ENCODE measurements around the gene ZDHHC11B. TPM values are rescaled to one million over a fixed set of nuclear protein-coding genes. Genes with fewer than 3 reads are reported as not detected.

Gene ZDHHC11B
- total RNA-seq, 2 donors from 2014 or later: 6.2 to 8.9 TPM

DNA sequence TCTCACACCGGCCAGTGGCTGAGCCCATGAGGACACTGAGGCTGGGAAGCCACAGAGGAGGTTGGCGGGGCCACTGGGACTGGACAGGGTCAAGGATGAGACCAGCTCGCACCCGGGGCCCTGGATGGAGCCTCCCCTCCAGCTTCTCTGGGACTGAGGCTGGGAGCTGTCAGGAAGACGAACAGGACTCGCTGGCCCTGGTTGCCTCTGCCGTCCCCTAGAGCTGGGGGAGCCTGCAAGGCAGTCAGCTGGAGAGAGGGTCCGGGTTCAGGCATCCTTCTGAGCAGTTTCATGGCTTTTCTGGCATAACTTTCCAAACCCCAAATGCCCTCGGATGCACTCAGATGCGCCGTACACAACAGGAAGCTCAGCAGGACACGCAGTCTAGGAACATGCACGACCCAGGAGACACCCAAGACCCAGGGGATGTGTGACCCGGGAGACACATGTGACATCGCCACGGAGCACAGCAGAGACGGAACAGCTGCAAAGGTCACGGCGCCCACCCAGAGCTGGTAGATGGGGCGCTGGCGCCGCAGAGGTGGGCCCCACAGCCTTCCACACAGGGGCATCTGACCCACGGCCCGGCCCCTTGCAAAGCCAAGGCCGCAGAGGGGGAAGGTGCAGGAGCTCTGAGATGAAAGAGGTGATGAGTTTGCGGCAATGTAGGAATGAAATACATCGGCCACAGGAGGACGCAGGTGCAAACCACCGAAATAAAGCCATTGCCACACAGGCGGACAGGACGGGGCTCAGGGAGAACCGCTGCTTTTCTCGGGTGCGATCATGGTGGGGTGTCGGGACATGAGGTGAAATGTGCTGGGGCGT is 108.4 kb downstream of the ZDHHC11B start:
- DNase-seq: peak in 2 of 4 donors; percentile 4 to 10
- H3K9me3 ChIP-seq: no peaks in the 10 kb centered on the region
- no peak for ATAC-seq
- 87 to 90% methylated on average over 28 to 36 of the region's 36 CpGs for WGBS, 2 donors
- intact Hi-C loops (cut with DNase I): no loop called here
- H3K36me3 ChIP-seq (replicated peaks in 1 of 2; ENCODE audit: insufficient read depth in 1 of 2, low read depth in 2 of 2): no peaks in the 10 kb centered on the region
- TF ChIP-seq, protein P1, sequence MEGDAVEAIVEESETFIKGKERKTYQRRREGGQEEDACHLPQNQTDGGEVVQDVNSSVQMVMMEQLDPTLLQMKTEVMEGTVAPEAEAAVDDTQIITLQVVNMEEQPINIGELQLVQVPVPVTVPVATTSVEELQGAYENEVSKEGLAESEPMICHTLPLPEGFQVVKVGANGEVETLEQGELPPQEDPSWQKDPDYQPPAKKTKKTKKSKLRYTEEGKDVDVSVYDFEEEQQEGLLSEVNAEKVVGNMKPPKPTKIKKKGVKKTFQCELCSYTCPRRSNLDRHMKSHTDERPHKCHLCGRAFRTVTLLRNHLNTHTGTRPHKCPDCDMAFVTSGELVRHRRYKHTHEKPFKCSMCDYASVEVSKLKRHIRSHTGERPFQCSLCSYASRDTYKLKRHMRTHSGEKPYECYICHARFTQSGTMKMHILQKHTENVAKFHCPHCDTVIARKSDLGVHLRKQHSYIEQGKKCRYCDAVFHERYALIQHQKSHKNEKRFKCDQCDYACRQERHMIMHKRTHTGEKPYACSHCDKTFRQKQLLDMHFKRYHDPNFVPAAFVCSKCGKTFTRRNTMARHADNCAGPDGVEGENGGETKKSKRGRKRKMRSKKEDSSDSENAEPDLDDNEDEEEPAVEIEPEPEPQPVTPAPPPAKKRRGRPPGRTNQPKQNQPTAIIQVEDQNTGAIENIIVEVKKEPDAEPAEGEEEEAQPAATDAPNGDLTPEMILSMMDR (IDR thresholded peaks at IDR 0.05): no peak
- no peak for TF ChIP-seq POLR2A (IDR thresholded peaks at IDR 0.05)
- H3K27ac ChIP-seq: no peak overlapping the region
- no peak overlapping the region for H3K4me3 ChIP-seq
- no peaks in the 10 kb centered on the region for H3K27me3 ChIP-seq
- peaks cover 29% of the 10 kb centered on the region for H3K4me1 ChIP-seq

DNA sequence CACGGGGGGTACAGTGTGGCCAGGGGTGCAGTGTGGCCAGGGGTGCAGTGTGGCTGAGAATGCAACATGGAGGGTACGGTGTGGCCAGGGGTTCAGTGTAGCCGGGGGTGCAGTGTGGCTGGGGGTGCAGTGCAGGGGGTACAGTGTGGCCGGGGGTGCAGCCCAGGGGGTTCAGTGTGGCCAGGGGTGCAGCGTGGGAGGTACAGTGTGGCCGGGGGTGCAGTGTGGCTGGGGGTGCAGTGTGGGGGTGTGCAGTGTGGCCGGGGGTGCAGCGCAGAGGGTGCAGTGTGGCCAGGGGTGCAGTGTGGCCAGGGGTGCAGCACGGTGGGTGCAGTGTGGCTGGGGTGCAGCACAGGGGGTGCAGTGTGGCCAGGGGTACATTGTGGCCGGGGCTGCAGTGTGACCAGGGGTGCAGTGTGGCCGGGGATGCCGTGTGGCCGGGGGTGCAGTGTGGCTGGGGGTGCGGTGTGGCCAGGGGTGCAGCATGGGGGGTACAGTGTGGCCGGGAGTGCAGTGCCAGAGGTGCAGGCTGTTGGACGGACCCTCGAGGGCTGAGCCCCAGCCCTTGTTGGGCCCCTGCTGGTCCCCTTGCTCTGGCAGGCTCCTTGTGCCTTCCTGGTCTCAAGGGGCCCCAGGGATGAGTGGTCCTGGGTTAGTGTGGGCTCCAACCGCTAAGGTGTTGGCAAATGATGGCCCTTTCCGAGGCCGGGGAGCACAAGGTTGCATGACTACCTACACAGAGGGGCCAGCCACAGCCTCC is 109.2 kb downstream of the ZDHHC11B start:
- H3K4me3 ChIP-seq: no peak overlapping the region
- no peak for TF ChIP-seq POLR2A (IDR thresholded peaks at IDR 0.05)
- TF ChIP-seq, protein P1 (IDR thresholded peaks at IDR 0.05): no peak
- H3K36me3 ChIP-seq (replicated peaks in 1 of 2; ENCODE audit: insufficient read depth in 1 of 2, low read depth in 2 of 2): no peaks in the 10 kb centered on the region
- H3K27ac ChIP-seq: no peak overlapping the region
- ATAC-seq (no peak), DNase-seq (peak in 2 of 4 donors; percentile 0 to 2)
- no peaks in the 10 kb centered on the region for H3K27me3 ChIP-seq
- intact Hi-C loops (cut with DNase I): no loop called here
- 74 to 81% methylated on average over 15 to 17 of the region's 20 CpGs for WGBS, 2 donors
- H3K4me1 ChIP-seq: peaks cover 29% of the 10 kb centered on the region
- H3K9me3 ChIP-seq: no peaks in the 10 kb centered on the region

DNA sequence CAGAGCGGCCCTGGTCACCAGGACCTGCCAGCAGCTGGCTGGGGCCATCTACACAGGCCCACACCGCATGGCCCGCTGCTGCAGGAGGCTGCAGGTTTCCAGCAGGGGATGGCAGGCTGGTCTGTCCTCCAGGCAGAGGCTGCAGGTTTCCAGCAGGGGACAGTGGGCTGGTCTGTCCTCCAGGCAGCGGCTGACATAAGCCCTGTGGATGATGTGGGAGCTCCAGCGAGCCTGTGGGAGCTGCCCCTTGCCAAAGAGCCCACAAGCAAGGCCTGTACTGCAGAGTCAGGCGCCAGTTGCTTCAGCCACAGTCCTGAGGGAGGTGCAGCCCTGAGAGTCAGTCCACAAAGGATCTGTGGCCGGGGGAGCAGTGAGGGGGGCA is 109.9 kb downstream of the ZDHHC11B start:
- Histone ChIP-seq H3K27me3 (no peaks in the 10 kb centered on the region), H3K36me3 (replicated peaks in 1 of 2; ENCODE audit: insufficient read depth in 1 of 2, low read depth in 2 of 2) (no peaks in the 10 kb centered on the region), H3K27ac (no peak overlapping the region), H3K4me3 (no peak overlapping the region), H3K9me3 (no peaks in the 10 kb centered on the region), H3K4me1 (peaks cover 29% of the 10 kb centered on the region)
- ATAC-seq (no peak), DNase-seq (peak in 1 of 4 donors; percentile 3)
- TF ChIP-seq, protein P1 (IDR thresholded peaks at IDR 0.05): no peak
- TF ChIP-seq POLR2A (IDR thresholded peaks at IDR 0.05): no peak
- WGBS, 2 donors: 79% methylated on average over 6 of the region's 7 CpGs; no CpG with 5 or more reads in 1 of the 2 donors
- intact Hi-C loops (cut with DNase I): no loop called here

DNA sequence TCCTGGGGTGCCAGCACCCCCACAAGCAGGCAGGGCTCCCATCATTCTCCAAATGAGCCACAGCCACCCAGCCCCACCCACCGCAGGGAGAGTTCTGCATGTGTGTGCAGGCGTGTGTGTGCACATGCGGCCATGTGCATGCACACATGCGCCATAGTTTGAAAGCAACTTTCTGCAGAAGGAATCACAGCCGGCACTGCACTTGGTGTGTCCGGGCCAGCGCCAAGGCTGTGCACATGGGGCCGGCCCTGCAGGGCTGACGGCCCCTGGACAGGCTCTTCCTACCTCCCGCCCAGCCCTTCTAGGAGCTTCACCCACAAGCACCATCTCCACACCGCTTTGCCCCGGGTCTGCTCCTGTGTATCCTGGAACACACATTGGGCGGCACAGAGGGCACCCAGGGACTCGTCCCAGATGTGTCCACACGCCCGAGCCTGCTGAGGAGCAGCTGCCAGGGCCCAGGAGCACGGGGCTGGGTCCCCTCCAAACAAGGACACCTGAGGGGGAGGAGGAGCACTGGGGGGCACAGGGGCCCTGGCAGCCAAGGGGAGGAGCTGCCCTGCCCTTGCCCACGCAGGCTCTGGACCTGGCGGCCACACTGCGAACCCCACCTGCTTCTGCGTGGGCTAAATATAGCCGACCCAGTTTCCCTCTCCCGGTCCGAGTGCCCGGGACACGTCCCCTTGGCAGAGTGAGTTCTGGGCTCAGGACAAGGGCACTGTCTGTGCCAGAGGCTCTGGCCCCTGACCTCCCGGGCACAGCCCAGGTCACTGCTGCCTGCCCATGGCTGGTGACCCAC is 110.5 kb downstream of the ZDHHC11B start:
- Histone ChIP-seq H3K27me3 (no peaks in the 10 kb centered on the region), H3K27ac (no peak overlapping the region), H3K4me3 (no peak overlapping the region), H3K36me3 (replicated peaks in 1 of 2; ENCODE audit: insufficient read depth in 1 of 2, low read depth in 2 of 2) (no peaks in the 10 kb centered on the region), H3K9me3 (no peaks in the 10 kb centered on the region), H3K4me1 (peaks cover 29% of the 10 kb centered on the region)
- TF ChIP-seq, protein P1 (IDR thresholded peaks at IDR 0.05): no peak
- no peak for TF ChIP-seq POLR2A (IDR thresholded peaks at IDR 0.05)
- DNase-seq (peak in 2 of 4 donors; percentile 5 to 14), ATAC-seq (no peak)
- intact Hi-C loops (cut with DNase I): loop anchor here (2.0 kb wide), 1 partner anchor 227 kb away; no protein-coding TSS in a partner anchor
- WGBS, 2 donors: 80 to 87% methylated on average over 11 to 26 of the region's 27 CpGs

All from body of pancreas (tissue), 4 donors.